Activated CD8-positive, alpha-beta memory T cell treated with anti-CD3 and anti-CD28 coated beads for 1 hour (primary cell): ENCODE measurements around the gene PLCG2.
"Not testable (repeated sequence)": the region's sequence is repeated elsewhere in the genome, so short reads cannot be mapped to it uniquely, and the experiment has no call there.

Source experiments
- DNase-seq, 2 donors: peaks; one replicate each; pipeline ENCODE4 v3.0.0-alpha.2; 2020; ENCODE audit warnings: low read depth in 1 of 2; ENCODE audit errors: extremely low read depth in 1 of 2

The PLCG2 gene

GRCh38 chr16:81786868-81787267 lies 7.8 kb downstream of the PLCG2 start:
- no peak for DNase-seq

- DNase-seq: no peak
Observed at GRCh38 chr16:81787659-81788058, 8.6 kb downstream of the PLCG2 start.

- DNase-seq: no peak
Observed at GRCh38 chr16:81790277-81790676, 11.2 kb downstream of the PLCG2 start.

- DNase-seq: no peak
Observed at GRCh38 chr16:81790830-81791435, 11.8 kb downstream of the PLCG2 start.

GRCh38 chr16:81792828-81793227 lies 13.7 kb downstream of the PLCG2 start:
- DNase-seq: no peak

- no peak for DNase-seq
Observed at GRCh38 chr16:81795193-81795592, 16.1 kb downstream of the PLCG2 start.

GRCh38 chr16:81796035-81796434 lies 16.9 kb downstream of the PLCG2 start:
- no peak for DNase-seq

- no peak for DNase-seq
Observed at GRCh38 chr16:81796583-81797346, 17.7 kb downstream of the PLCG2 start.

- no peak for DNase-seq
Observed at GRCh38 chr16:81797443-81797842, 18.4 kb downstream of the PLCG2 start.

GRCh38 chr16:81798311-81799137 lies 19.4 kb downstream of the PLCG2 start:
- DNase-seq: no peak

- DNase-seq: no peak
Observed at GRCh38 chr16:81799138-81799504, 20.0 kb downstream of the PLCG2 start.

- DNase-seq: not testable (repeated sequence)
Observed at GRCh38 chr16:81801724-81802123, 22.6 kb downstream of the PLCG2 start.

GRCh38 chr16:81803332-81803731 lies 24.2 kb downstream of the PLCG2 start:
- no peak for DNase-seq

- no peak for DNase-seq
Observed at GRCh38 chr16:81804134-81804610, 25.1 kb downstream of the PLCG2 start.

- DNase-seq: no peak
Observed at GRCh38 chr16:81806696-81807095, 27.6 kb downstream of the PLCG2 start.

GRCh38 chr16:81807767-81808358 lies 28.8 kb downstream of the PLCG2 start:
- DNase-seq: no peak

- no peak for DNase-seq
Observed at GRCh38 chr16:81808933-81809480, 29.9 kb downstream of the PLCG2 start.

- DNase-seq: no peak
Observed at GRCh38 chr16:81809567-81809966, 30.5 kb downstream of the PLCG2 start.

- no peak for DNase-seq
Observed at GRCh38 chr16:81810361-81810760, 31.3 kb downstream of the PLCG2 start.

- no peak for DNase-seq
Observed at GRCh38 chr16:81810894-81811538, 31.9 kb downstream of the PLCG2 start.
